D721Med (cell line): ENCODE measurements around the gene EPN3.

ENCODE experiments used
- DNase-seq: peaks from one replicate; pipeline ENCODE4 v3.0.0; 2011; ENCODE audit warnings: low spot score; ENCODE audit not compliant: insufficient read length
- FAIRE-seq: peaks from 2 replicates; lab custom pipeline; 2011; peaks lifted over from hg19 to GRCh38; lab: Jason Lieb, UNC
- CTCF ChIP-seq: IDR thresholded peaks from 2 replicates; pipeline ENCODE4 v1.5.1; 2012; ENCODE audit warnings: mild to moderate bottlenecking, control low read depth; ENCODE audit not compliant: insufficient read depth; ENCODE audit errors: missing control alignments

Gene EPN3

GRCh38 chr17:50518384-50519023, 14.0 kb upstream of the EPN3 start:
- DNase-seq, result no peak
- TF ChIP-seq CTCF, result no peak
- no peak for FAIRE-seq

- no peak for TF ChIP-seq CTCF
- FAIRE-seq (no peak), DNase-seq (no peak)
Observed at GRCh38 chr17:50519141-50519834, 13.2 kb upstream of the EPN3 start.

- DNase-seq (no peak), FAIRE-seq (no peak)
- no peak for TF ChIP-seq CTCF
Observed at GRCh38 chr17:50520483-50520882, 12.1 kb upstream of the EPN3 start.

GRCh38 chr17:50521514-50521913, 11.0 kb upstream of the EPN3 start:
- FAIRE-seq, result no peak
- no peak for TF ChIP-seq CTCF

GRCh38 chr17:50522766-50523165, 9.8 kb upstream of the EPN3 start:
- DNase-seq, result no peak
- no peak for TF ChIP-seq CTCF
- FAIRE-seq, result no peak

More at GRCh38 chr17:50521514-50521913, 11.0 kb upstream of the EPN3 start:
- no peak for DNase-seq

GRCh38 chr17:50523208-50523607, 9.3 kb upstream of the EPN3 start:
- FAIRE-seq, result no peak
- no peak for TF ChIP-seq CTCF
- DNase-seq, result no peak

- DNase-seq (no peak), FAIRE-seq (no peak)
- no peak for TF ChIP-seq CTCF
Observed at GRCh38 chr17:50524838-50525237, 7.7 kb upstream of the EPN3 start.
